ENCODE measurements around the gene RAP1GAP2. TPM values are rescaled to one million over a fixed set of nuclear protein-coding genes. Genes with fewer than 3 reads are reported as not detected.

The RAP1GAP2 gene
- total RNA-seq, 1 donor from 2014 or later, result 46.8 TPM

DNA sequence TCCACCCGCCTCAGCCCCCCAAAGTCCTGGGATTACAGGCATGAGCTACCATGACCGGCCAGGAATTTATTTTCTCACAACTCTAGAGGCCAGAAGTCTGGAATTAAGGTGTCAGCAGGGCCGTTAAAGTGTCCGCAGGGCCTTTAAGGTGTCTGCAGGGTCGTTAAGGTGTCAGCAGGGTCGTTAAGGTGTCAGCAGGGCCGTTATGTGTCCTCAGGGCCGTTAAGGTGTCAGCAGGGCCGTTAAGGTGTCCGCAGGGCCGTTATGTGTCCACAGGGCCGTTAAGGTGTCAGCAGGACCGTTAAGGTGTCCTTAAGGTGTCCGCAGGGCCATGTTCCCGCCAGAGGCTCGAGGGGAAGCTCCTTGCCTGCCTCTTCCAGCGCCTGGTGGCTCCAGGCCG, 125.2 kb downstream of the RAP1GAP2 start:
- DNase-seq (peak; percentile 17), ATAC-seq (ENCODE audit: poor library complexity) (no peak)
- intact Hi-C loops (cut with DNase I), result no loop called here

DNA sequence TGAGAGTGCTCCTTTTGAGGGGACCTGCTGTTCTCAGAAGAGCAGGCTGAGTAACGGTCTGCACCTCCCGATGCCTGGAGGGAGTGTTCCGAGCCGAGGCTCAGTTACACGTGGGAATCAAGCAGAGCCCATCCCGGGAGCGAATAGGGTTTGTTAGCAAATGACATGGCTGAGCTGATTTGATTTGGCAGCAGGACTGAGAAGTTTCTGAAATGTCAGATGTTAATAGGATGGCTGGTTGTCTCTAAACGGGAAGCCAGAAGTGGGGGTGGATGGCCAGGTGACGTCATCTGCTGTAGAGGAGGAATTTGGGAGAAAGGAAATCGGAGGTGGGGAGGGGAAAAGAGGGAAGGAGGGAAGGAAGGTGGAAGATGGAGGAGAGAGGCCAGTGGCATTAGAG, 128.0 kb downstream of the RAP1GAP2 start:
- DNase-seq (no peak), ATAC-seq (ENCODE audit: poor library complexity) (no peak)
- intact Hi-C loops (cut with DNase I), result no loop called here

DNA sequence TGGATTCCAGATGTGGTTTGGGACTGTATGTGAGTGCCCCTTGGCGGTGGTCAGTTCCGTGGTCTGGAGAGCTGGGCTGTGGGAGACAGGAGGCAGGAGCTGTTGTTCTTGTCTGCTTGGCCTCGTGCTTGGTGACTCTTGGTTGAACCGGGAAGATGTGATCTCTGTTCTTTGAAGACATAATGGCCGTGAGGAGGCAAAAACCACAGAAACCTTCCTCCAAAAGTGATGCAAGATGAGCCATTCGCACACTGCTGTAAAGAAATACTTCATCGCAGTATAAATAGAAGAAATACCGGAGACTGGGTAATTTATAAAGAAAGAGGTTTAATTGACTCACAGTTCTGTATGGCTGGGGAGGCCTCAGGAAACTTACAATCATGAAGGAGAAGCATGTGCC, 128.8 kb downstream of the RAP1GAP2 start:
- intact Hi-C loops (cut with DNase I), result no loop called here
- DNase-seq, result no peak
- no peak for ATAC-seq (ENCODE audit: poor library complexity)

DNA sequence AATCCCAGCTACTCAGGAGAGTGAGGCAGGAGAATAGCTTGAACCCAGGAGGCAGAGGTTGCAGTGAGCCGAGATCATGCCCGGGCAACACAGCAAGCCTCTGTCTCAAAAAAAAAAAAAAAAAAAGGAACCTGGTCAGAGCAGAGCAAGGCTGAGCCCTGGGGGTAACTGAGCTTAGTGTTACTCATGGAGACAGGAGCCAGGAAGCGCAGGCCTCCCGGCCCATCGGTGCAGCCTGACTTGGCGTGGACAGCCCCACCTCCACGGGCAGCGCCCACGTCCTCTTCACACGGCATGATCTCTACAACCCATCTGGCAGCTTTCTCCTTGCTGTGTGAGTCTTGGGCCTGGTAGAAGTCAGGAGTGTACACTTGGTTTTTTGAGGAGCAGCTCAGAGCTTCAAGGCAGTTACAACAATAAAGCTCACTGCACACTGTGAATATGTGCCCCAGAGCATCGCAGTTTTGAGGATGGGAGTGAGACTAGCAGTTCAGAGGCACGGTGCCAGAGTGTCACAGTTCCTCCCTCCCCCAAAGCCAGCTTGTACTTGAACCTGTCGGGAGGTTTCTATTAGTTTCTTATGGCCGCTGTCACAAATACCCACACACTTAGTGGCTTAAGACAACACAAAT, 129.9 kb downstream of the RAP1GAP2 start:
- DNase-seq (no peak), ATAC-seq (ENCODE audit: poor library complexity) (peak; percentile 27)

DNA sequence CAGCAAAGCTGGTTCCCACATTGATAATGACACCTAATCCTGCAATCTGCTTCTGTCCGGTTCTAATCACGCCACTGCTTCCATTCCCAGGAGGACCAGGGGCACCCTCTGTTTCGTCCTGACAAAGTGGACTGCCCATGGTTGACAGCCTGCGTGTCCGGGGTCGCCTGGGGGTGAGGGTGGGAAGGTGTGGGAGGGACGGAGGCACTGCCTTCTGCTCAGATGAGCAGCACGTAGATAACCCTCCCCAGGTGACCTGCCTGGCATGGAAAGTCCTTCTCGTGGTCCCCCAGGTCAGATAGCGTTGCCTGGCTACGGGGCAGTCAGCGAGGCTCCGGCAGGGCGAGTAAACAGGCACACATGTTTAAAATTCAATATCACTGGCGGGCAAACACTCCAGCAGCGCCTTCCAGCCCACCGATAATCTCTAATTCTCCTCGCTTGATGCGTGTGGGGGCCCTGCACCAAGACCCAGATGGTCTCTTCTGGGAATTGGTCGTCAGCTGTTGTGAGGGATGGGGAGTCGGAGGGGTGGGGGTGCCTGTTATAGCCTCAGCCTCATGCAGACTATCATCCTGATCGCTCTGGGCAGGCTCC, 132.2 kb downstream of the RAP1GAP2 start:
- intact Hi-C loops (cut with DNase I), result no loop called here
- DNase-seq (peak; percentile 20), ATAC-seq (ENCODE audit: poor library complexity) (no peak)

More for the DNA sequence above, 129.9 kb downstream of the RAP1GAP2 start:
- intact Hi-C loops (cut with DNase I), result no loop called here

DNA sequence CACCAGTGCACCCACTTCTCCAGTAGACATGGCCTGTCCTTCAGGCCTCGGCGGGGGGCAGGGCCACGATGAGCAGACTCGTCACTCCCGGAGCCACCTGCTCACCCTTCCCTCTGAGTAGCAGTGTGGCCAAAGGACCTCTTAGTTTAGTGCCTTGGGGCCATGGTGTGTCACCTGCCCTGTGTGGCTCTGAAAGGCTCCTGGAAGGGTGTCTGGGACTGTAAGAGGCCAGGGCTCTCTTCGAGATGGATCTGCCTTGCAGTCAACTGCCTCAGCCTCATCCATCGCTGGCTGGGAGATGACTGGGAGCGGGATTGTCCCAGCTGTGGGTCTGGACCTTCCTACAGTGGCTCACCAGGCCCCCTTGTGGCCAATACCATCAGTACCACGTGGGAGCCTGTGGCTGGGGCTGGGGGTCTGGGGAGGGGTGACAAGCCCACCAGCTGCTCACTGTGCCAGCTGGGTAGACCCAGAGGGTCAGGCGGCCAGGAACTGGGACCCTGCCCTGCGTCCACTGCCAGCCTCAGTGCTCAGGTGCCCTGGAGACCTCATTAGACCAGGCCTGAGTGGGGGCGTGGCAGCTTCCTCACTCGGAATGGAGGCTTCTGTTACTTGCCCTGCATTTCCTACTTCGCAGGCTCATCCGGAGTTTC, 133.8 kb downstream of the RAP1GAP2 start:
- ATAC-seq (ENCODE audit: poor library complexity) (peak; percentile 77), DNase-seq (peak; percentile 52)
- intact Hi-C loops (cut with DNase I), result loop anchor here (5.0 kb wide), 1 partner anchor 83 kb away; no protein-coding TSS in a partner anchor

DNA sequence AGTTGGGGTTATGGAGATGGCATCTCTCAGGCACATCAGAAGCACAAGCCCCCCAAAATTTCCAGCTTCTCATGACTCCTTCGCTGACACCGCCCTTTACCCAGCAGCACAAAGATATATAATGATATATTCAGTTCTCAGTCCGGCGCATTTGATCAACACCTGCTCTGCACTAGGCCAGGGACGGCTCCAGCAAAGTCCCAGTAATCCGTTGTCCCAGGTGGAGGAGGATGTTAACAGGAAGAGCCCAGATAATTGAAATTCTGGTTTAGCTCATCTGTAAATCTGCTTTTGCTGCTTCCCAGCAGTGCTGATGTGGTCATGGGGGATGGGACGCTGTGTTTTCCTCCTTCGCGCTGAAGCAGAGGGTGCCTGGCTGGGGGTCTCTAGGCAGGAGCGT, 135.6 kb downstream of the RAP1GAP2 start:
- intact Hi-C loops (cut with DNase I), result loop anchor here (5.0 kb wide), 1 partner anchor 85 kb away; no protein-coding TSS in a partner anchor
- no peak for DNase-seq
- ATAC-seq (ENCODE audit: poor library complexity), result no peak

DNA sequence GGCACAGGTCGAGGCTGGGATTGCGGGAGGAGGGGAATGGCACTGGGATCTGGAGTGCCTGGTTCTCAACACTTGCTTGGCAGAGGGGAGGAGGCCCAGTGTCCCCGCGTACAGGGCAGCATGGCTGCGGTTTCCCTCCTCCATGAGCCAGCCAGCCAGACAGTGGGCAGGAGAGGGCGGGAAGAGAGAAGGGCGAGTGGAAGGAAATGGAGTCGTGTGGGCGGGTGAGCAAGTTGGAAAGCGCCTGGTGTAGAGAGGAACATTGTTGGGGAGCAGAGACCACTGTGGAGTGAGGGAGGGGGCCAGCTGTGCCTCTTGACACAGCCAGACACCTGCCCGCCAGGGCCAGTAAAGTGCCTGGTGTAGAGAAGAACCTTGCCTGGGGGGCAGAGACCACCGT, 136.7 kb downstream of the RAP1GAP2 start:
- ATAC-seq (ENCODE audit: poor library complexity), result no peak
- DNase-seq, result peak; percentile 16
- intact Hi-C loops (cut with DNase I), result loop anchor here (5.0 kb wide), 1 partner anchor 86 kb away; no protein-coding TSS in a partner anchor

DNA sequence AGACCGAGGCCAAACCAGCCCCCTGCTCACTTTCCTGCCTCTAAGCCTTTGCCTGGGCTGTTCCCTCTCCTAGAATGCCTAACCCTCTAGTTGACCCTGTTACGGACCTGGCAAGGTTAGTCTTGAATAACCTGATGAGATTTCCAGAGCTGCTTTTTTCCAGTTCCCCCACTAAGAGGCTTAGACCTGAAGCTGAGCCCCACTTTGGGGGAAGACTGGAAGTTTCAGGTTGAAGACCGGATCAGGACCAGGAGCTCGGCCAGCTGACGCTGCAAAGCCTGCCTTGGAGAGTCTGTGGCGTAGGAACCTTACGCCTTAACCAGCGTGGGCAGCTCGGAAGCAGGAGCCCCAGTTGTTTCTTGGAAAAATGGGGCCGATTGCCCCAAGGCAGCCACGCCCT, 137.4 kb downstream of the RAP1GAP2 start:
- DNase-seq (no peak), ATAC-seq (ENCODE audit: poor library complexity) (no peak)
- intact Hi-C loops (cut with DNase I), result loop anchor here (5.0 kb wide), 1 partner anchor 86 kb away; no protein-coding TSS in a partner anchor

DNA sequence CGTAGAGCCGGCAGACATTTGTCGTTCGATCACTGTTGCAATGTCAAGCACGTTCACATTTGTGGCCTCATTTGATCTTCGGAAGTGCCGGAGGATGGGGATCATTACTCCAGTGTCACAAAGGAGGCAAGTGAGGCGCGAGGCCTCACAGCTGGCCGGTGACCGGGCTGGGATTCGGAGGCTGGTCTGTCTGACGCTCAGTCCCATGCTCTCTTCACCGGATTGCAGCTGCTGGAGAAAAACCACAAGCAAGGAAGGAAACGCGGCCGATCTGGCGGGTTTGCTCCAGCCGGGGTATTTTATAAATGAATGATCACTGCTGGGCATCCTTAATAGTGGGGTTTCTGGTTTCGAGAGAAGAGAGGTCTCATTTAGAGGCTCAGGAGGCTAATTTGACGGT, 139.4 kb downstream of the RAP1GAP2 start:
- intact Hi-C loops (cut with DNase I), result no loop called here
- ATAC-seq (ENCODE audit: poor library complexity) (no peak), DNase-seq (peak; percentile 18)

DNA sequence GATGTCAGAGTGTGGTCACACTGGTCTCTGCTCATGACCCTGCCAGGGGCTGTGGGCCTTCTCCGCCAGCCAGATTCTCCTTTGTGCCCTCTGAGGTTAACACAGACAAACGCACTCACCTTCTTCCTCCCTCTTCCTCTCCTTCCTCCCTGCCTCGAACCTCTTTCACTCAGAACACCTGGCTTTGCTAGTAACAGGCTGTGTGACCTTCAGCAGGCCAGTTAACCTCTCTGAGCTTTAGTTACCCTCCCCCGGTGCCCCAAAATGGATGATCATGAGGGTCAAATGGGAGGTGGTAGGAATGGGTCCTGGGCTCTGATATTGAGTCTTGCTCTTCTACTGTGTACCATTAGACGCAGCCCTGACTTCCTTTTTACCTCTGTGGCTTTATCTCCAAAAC, 140.1 kb downstream of the RAP1GAP2 start:
- DNase-seq, result no peak
- ATAC-seq (ENCODE audit: poor library complexity), result no peak
- intact Hi-C loops (cut with DNase I), result no loop called here

DNA sequence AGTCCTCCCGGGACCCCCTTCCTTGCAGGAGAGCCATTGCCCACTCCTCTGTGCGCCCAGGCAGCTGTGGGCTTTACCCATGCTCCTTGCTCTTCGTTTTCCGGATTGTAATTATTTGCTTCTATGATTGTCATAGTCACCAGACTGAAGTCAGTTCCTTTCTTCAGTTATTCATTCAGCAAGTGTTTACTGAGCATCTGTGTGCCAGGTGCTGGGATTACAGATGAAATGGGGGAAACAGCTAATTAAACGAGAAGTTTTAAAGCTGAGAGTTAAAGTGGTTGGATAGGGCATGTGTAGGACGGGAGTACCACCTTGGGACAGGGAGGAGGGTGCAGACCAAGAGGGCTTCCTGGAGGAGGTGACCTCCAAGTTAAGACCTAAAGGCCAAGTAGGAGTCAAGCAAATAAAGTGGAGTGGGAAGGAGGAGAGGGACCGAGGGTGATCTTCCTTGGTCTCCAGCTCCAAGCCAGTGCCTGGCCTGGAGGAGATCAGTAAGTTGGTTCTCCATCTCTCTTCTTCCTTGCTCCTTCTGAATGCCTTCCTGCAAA, 140.6 kb downstream of the RAP1GAP2 start:
- ATAC-seq (ENCODE audit: poor library complexity) (no peak), DNase-seq (no peak)
- intact Hi-C loops (cut with DNase I), result no loop called here

DNA sequence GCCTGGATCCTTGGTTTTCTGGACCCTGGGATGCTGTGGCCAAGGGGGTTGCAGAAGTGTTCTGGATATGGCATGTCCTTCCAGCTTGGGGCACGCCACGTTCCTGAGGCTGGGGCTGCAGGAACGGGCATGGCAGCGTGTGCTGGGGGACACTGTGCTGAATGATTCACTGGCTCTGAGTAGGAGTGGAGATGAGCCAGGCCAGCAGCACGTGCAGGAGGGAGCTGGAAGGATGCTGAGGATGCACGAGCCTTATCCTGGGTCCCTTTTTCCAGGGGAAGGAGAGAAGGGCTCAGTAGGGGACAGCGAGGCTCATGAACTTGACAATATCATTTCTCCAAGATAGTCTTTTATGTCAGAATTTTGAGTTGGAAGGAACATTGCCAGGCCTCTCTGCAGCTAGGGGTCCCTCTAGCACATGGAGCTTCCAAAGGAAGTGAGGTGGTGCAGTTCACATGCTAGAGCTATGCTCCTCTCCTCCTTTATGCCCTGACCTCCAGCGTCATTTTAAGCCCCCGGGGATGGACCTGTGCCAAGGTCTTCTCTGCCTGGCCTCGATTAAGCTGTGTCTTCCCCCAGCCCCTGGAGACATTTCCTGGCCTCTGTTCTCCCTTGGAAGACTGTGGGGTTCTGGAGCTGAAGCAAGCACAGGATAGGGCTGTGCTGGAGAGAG, 141.2 kb downstream of the RAP1GAP2 start:
- intact Hi-C loops (cut with DNase I), result no loop called here

DNA sequence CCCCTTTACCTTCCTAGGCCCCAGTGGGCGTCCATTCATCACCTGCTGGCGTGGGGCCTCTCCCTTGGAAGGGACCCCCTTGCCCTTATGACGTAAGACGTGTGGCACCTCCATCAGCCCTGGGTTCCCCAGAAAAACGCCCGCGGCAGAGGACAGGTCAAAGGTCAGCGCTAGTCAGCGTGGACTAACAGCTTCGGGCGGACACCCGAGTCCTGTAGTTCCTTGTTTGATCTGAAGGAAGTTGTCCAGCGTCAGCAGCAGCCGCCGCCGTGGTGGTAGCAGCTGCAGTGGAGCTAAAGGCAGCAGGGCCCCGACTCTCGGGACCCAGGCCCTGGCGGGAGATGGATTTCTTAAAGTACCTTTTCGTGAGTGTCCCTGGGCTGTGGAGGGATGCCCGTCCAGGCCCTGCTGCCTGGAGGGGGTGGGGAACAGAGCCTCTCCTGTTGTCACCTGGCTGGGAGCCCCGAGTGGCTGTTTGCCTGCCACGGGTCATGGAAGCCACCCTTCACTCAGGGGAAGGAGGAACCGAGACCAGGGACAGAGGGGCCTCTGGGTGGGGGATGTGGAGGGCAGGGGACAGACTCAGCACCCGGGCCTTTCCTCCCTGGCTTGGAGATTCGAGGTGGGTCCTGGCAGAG, 143.6 kb downstream of the RAP1GAP2 start:
- peak; percentile 71 for ATAC-seq (ENCODE audit: poor library complexity)
- intact Hi-C loops (cut with DNase I), result no loop called here
- DNase-seq, result peak; percentile 68

More for the DNA sequence above, 141.2 kb downstream of the RAP1GAP2 start:
- peak; percentile 33 for DNase-seq
- no peak for ATAC-seq (ENCODE audit: poor library complexity)

DNA sequence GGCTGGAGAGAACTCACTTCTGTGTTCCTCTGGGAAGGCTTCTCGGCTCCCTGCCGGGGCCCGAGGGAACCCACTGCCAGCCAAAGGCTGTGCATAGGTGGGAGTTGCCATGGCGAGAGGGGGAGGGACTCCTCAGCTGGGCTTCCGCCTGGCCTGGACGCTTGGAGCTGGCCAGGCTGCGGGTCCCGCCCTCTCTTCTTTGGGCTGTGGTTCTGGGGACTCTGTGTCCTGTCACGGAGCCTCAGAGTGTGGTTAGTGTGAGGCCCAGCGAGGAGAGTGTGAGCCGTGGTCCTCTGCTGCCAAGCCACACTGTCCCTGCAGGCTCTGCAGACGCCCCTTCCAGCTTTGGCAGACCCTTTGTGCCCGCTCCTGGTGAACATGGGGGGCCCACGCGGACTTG, 144.1 kb downstream of the RAP1GAP2 start:
- peak; percentile 82 for DNase-seq
- intact Hi-C loops (cut with DNase I), result no loop called here
- ATAC-seq (ENCODE audit: poor library complexity), result peak; percentile 96

DNA sequence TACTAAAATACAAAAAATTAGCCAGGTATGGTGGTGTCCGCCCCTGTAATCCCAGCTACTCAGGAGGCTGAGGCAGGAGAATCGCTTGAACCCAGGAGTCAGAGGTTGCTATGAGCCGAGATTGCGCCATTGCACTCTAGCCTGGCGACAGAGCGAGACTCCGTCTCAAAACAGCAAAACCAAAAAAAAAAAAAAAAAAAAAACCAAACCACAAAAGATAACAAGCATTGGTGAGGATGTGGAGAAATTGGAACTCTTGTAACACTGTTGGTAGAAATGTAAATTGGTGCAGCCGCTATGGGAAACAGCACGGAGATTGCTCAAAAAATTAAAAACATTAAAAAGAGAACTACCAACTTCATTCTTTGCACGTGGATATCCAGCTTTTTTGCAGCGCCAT, 147.7 kb downstream of the RAP1GAP2 start:
- ATAC-seq (ENCODE audit: poor library complexity) (no peak), DNase-seq (no peak)
- intact Hi-C loops (cut with DNase I), result no loop called here

DNA sequence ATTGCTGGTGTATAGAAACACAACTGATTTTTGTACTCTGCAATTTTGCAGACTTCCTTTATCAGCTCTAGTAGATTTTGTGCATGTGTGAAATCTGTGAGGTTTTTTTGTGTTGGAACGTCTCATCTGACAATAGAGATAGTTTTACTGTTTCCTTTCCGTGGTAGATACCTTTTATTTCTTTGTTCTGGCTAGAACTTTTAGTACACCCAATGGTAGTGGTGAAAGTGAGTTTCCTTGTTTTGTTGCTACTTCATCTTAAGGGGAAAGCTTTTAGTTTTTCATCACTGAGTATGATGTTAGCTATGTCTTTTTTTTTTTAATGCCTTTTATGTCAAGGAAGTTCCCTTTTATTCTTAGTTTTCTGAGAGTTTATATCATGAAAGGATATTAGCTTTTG, 149.1 kb downstream of the RAP1GAP2 start:
- no peak for DNase-seq
- intact Hi-C loops (cut with DNase I), result no loop called here
- no peak for ATAC-seq (ENCODE audit: poor library complexity)

DNA sequence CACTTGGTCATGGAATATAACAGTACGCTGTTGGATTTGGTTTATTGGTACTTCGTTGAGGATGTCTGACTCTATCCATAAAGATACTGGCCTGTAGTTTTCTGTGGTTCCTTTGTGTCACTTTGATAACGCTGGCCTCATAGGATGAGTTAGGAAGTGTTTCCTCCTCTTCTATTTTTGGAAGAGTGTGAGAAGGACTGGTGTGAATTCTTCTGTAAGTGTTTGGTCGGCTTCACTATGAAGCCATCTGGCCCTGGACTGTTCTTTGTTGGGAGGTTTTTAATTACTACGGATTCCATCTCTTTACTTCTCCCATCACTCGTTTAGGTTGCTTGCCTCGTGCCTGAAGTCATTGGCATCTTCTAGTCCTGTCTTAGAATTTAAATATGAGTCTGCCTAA, 149.9 kb downstream of the RAP1GAP2 start:
- ATAC-seq (ENCODE audit: poor library complexity), result peak; percentile 70
- intact Hi-C loops (cut with DNase I), result no loop called here
- DNase-seq, result no peak

DNA sequence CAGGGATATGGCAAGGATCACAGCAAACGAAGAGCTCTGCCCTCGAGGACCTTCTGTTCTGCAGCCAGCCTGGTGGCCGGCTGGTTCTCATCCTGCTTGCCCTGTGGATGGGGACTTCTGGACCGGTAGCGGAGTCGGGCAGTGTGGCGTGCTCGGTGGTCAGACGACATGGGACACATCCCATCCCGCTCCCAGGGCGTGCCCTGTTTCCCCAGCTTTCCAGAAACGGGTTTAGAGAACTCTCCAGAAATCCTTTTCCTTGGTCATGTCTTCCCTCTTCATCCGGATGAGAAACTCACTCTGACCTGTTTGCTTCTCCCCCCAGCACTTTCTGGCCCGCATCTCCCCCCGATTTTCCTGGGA, 151.3 kb downstream of the RAP1GAP2 start:
- intact Hi-C loops (cut with DNase I), result no loop called here
- DNase-seq, result peak; percentile 34
- no peak for ATAC-seq (ENCODE audit: poor library complexity)

Measured in Right ventricle myocardium superior (tissue), 1 donor.